COR-L47 (cell line): ENCODE results near the gene CALM3.

ENCODE experiments used
- DNase-seq: peaks from one replicate; lab custom pipeline; 2025; lab: John Stamatoyannopoulos, UW

The CALM3 gene

GRCh38 chr19:46635920-46636761 lies 35.0 kb downstream of the CALM3 start, which contains the start of gene GNG8:
GNG8 (minus strand) TSS chr19:46636202; CDS start chr19:46634682, 1,520 bp downstream.
- no peak for DNase-seq

- no peak for DNase-seq
These were observed 36.1 kb downstream of the CALM3 start for GRCh38 chr19:46637224-46637623.

GRCh38 chr19:46639358-46640182 lies 38.4 kb downstream of the CALM3 start:
- no peak for DNase-seq

- DNase-seq, result no peak
These were observed 39.5 kb downstream of the CALM3 start for GRCh38 chr19:46640656-46641055.

- DNase-seq, result no peak
These were observed 43.6 kb downstream of the CALM3 start for GRCh38 chr19:46644720-46645119.

- no peak for DNase-seq
These were observed 45.3 kb downstream of the CALM3 start for GRCh38 chr19:46646402-46646801.

GRCh38 chr19:46648060-46648960 lies 47.2 kb downstream of the CALM3 start:
- DNase-seq, result no peak

GRCh38 chr19:46648961-46649960 lies 48.1 kb downstream of the CALM3 start:
- DNase-seq, result no peak

- no peak for DNase-seq
These were observed 49.3 kb downstream of the CALM3 start for GRCh38 chr19:46650445-46650844.

- DNase-seq, result no peak
These were observed 53.6 kb downstream of the CALM3 start for GRCh38 chr19:46654621-46655152.

GRCh38 chr19:46656541-46656940 lies 55.4 kb downstream of the CALM3 start:
- DNase-seq, result no peak

GRCh38 chr19:46659151-46660007 lies 58.2 kb downstream of the CALM3 start:
- DNase-seq, result no peak

- no peak for DNase-seq
These were observed 58.9 kb downstream of the CALM3 start for GRCh38 chr19:46660008-46660517.
